MM.1S (cell line): Measurements from ENCODE around the gene ZNF227.

ENCODE experiments used
- EZH2 ChIP-seq: fragments of 300-600 bp; sonication (generic); optimal IDR thresholded peaks from 2 replicates; pipeline ENCODE3; 2017; ENCODE audit warnings: low read depth, mild to moderate bottlenecking, antibody characterized with exemption, low read length, mixed read lengths
- TF ChIP-seq, protein P1 (sequence below): fragments of 300-600 bp; sonication (generic); IDR thresholded peaks from 2 replicates; pipeline ENCODE4 v1.5.1; 2016; ENCODE audit warnings: antibody characterized with exemption, low read length, mixed read lengths

DNA sequence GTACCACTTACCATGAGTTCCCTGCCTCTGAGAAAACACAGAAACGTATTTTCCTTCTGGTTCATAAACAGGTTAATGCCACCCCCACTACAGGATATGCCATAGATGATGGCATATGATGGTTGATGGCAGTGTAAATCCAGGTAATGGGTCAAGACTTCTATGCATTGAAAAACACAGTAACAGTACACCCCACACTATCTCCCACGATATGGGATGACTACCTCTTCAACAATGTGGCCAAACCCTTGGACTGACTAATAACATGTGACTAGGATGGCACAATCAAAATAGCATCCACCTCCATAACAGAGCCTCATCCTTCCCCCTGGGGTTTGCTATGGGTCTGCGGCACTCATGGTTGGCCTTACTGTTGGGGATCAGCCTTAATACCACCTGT is 70.5 kb downstream of the ZNF227 start:
- TF ChIP-seq, protein P1, sequence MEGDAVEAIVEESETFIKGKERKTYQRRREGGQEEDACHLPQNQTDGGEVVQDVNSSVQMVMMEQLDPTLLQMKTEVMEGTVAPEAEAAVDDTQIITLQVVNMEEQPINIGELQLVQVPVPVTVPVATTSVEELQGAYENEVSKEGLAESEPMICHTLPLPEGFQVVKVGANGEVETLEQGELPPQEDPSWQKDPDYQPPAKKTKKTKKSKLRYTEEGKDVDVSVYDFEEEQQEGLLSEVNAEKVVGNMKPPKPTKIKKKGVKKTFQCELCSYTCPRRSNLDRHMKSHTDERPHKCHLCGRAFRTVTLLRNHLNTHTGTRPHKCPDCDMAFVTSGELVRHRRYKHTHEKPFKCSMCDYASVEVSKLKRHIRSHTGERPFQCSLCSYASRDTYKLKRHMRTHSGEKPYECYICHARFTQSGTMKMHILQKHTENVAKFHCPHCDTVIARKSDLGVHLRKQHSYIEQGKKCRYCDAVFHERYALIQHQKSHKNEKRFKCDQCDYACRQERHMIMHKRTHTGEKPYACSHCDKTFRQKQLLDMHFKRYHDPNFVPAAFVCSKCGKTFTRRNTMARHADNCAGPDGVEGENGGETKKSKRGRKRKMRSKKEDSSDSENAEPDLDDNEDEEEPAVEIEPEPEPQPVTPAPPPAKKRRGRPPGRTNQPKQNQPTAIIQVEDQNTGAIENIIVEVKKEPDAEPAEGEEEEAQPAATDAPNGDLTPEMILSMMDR = no peak
- no peak for TF ChIP-seq EZH2
